ENCODE measurements around the gene TCN2.
"Not testable (repeated sequence)": the region's sequence is repeated elsewhere in the genome, so short reads cannot be mapped to it uniquely, and the experiment has no call there.

The TCN2 gene

GRCh38 chr22:30606455-30607299, at the start of gene TCN2:
TCN2 (plus strand) TSS chr22:30607174; CDS start chr22:30607332, 158 bp downstream.
- peak in 1 of 3 experiments; percentile 7 for DNase-seq (ENCODE audit: low read depth in 2 of 3, low spot score in 2 of 3)

- DNase-seq (ENCODE audit: low read depth in 2 of 3, low spot score in 2 of 3), result no peak
These were observed 49.7 kb upstream of the TCN2 start for GRCh38 chr22:30557243-30557642.

- no peak for DNase-seq (ENCODE audit: low read depth in 2 of 3, low spot score in 2 of 3)
These were observed 47.1 kb upstream of the TCN2 start for GRCh38 chr22:30559889-30560288.

GRCh38 chr22:30560643-30561202, 46.3 kb upstream of the TCN2 start:
- DNase-seq (ENCODE audit: low read depth in 2 of 3, low spot score in 2 of 3), result not testable (repeated sequence)

- DNase-seq (ENCODE audit: low read depth in 2 of 3, low spot score in 2 of 3), result no peak
These were observed 45.4 kb upstream of the TCN2 start for GRCh38 chr22:30561402-30562189.

- DNase-seq (ENCODE audit: low read depth in 2 of 3, low spot score in 2 of 3), result no peak
These were observed 44.6 kb upstream of the TCN2 start for GRCh38 chr22:30562366-30562765.

- DNase-seq (ENCODE audit: low read depth in 2 of 3, low spot score in 2 of 3), result no peak
These were observed 42.8 kb upstream of the TCN2 start for GRCh38 chr22:30564045-30564760.

- no peak for DNase-seq (ENCODE audit: low read depth in 2 of 3, low spot score in 2 of 3)
These were observed 42.2 kb upstream of the TCN2 start for GRCh38 chr22:30564761-30565119.

- no peak for DNase-seq (ENCODE audit: low read depth in 2 of 3, low spot score in 2 of 3)
These were observed 41.6 kb upstream of the TCN2 start for GRCh38 chr22:30565341-30565740.

- no peak for DNase-seq (ENCODE audit: low read depth in 2 of 3, low spot score in 2 of 3)
These were observed 40.8 kb upstream of the TCN2 start for GRCh38 chr22:30566125-30566524.

- not testable (repeated sequence) for DNase-seq (ENCODE audit: low read depth in 2 of 3, low spot score in 2 of 3)
These were observed 39.7 kb upstream of the TCN2 start for GRCh38 chr22:30567277-30567676.

- DNase-seq (ENCODE audit: low read depth in 2 of 3, low spot score in 2 of 3), result no peak
These were observed 38.7 kb upstream of the TCN2 start for GRCh38 chr22:30568137-30568805.

- DNase-seq (ENCODE audit: low read depth in 2 of 3, low spot score in 2 of 3), result no peak
These were observed 37.2 kb upstream of the TCN2 start for GRCh38 chr22:30569674-30570202.

- DNase-seq (ENCODE audit: low read depth in 2 of 3, low spot score in 2 of 3), result no peak
These were observed 34.8 kb upstream of the TCN2 start for GRCh38 chr22:30572210-30572609.

GRCh38 chr22:30572840-30573593, 34.0 kb upstream of the TCN2 start:
- DNase-seq (ENCODE audit: low read depth in 2 of 3, low spot score in 2 of 3), result no peak

GRCh38 chr22:30573594-30574094, 33.3 kb upstream of the TCN2 start:
- DNase-seq (ENCODE audit: low read depth in 2 of 3, low spot score in 2 of 3), result no peak

- DNase-seq (ENCODE audit: low read depth in 2 of 3, low spot score in 2 of 3), result no peak
These were observed 32.6 kb upstream of the TCN2 start, which contains the start of gene GAL3ST1 for GRCh38 chr22:30574095-30574981. GAL3ST1 (minus strand) TSS chr22:30574665; CDS start chr22:30557392, 17,273 bp downstream.

GRCh38 chr22:30574997-30575671, 31.8 kb upstream of the TCN2 start:
- no peak for DNase-seq (ENCODE audit: low read depth in 2 of 3, low spot score in 2 of 3)
